ENCODE data around the gene PRKAG2.

Gene PRKAG2

DNA sequence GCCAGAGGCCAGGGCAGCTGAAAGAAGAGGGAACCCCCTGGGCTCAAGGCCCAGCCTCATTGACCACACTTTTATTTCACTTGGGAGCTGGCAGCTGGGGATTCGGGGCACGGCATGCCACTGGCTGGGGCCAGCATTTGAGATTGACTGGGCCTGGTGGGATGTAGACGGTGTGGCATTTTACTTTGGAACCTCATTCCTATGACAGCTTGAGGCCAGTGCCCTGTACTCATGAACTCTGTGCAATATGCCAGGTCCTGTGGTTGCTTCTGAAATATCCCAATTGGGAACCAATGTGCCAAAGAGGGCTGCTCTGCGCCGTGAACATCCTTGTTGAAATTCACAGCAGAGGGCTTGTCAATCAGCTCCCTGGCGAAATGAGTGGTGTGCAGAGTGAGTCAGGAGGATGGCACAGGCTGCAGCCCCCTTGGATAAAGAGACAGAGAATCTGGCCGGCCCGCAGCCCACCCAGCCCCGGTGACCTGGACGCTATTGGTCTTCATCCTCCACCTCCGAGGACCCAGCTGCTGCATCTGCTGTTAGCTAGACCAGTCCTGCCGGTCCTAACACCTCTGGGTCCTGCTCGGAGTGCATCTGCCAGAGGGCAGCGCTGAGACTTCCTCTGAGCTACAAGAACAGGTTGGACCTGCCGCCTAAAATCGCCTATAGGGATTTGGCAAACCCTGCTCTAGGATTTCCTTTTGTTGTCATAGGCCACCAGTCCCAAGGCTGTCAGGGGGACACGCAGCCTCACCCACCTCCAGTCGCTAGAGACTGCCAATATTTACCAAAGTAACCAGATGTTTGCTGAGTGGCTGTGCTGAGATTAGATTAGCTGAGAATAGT, 58.0 kb downstream of the PRKAG2 start:
- DNase-seq (ENCODE audit: low read depth, low spot score) = no peak

DNA sequence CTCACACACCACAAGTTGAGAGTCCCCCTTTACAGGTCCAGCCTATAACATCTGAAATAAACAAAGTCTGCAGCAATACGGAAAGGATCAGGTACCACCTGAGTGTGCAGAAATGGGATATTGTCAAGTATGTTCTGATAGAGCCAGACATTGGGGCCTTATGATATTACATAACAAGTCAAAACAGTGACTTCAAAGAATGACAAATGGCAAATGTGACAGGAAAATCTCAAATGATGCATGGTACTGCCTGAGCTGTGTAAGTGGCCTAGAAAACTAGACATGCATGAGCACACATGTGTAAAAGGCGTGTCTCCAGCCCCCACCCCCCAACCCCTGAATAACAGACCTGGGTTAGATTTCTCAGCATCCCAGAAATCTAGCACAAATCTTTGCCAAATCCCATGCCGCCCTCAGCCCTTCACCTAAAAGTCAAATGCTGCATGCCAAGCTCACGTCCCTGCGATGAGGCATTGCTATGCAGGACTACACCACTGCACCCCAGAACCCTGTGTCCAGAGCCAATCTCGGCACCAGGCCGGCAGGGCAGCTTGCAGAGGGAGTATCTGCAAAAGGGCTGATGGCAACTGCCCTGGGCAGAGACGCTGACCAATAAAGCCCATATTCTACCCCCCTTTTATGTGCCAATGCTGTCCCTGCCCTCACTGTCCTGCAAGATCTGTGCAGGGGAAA, 58.8 kb downstream of the PRKAG2 start:
- DNase-seq (ENCODE audit: low read depth, low spot score) = no peak

DNA sequence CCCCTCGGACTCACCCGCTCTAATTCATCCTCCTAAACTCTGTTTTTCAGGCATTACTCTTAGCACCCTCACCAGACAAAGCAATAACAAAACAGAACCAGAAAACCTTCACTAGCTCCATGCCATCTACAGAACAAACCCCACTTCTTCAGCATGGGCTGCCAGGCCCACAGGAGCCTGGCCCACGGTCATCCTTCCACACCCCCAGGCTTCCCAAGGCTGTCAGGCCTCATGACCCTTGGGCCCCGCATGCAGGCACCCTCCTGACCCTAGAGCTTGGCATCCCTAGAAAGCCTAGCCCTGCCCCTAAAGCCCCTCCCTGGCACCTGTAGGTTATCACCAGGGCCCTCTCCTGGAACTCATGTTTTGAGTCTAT, 59.6 kb downstream of the PRKAG2 start:
- DNase-seq (ENCODE audit: low read depth, low spot score) = no peak

DNA sequence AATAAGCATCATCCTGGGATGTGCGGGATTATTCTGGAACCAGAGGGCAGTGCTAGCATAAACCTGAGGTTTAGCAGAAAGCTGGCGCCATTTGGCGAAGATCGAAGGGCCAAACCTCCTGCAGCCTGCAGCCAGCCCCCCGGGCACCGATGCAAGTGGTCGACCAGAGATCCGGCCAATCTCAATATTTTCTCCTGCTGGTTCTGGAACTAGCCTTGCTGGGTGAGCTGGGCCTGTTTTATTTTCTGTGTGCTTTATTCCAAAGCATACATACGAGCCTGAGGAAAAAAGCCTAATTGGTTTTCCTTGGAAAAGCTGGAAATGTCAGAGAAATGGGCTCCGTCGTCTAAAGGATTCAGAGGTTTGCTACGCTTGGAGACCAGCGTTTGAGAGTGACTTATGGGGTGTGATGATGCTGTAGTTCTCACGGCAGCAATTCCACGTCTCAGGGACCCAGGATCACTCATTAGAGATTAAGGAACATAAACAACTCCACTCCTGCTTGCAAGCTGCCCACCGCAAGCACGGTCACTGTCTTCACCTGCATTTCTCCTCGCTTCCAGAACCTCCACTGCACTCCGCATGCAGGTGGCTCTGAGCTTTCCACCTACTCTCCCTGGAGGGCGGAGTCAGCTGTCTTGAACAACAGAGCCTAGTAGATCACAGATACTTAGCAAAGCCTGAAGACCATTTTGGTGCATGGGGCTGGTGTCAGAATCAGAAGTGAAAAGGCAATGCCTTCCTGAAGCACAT, 60.2 kb downstream of the PRKAG2 start:
- DNase-seq (ENCODE audit: low read depth, low spot score) = no peak

DNA sequence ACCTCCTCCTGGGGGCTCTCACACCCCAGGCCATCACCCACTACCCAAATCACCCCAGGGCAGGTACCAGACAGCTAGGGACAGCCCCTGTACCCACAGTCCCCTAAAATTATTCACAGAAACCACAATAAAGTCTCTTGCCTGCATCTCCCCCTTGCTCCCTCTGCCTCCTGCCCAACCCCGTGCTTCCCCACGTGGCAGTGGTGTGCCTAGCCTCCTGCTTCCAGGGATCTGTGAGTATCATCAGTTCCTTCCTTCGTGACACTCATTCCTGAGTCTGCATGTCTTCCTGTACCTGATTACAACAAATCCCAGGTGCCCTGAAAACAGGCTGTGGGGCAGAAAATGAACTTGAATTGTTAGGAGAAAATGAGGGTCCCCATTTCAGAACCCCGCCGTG, 61.5 kb downstream of the PRKAG2 start:
- DNase-seq (ENCODE audit: low read depth, low spot score) = no peak

DNA sequence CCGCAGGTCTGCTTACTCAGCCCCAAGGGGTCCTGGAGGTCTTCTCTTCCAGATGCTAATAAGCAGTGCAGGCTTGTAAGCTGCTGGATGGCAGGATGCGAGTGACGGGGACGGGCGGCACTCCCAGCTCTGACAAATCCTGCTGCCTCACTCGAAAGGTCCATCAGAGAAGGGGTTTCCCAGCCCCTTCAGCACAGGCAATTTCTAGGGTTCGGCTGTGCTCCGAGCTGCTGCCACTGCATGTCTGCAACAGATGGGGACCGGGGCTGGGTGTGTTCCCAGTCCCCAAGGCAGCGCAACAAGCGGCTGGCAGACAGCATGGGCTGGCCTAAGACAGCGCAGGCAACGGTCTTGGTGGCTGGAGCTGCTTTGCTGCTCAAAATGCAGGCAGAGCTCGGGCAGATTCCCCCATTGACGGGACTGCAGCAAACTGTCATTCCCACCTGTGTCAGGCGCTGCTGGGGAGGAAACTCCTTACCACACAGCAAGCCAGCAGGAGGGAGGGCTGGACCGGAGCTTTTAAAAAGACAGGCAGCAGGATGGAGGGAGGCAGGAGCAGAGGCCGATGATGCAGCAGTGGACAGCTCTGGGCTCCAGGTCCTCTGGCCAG, 62.4 kb downstream of the PRKAG2 start:
- no peak for DNase-seq (ENCODE audit: low read depth, low spot score)

DNA sequence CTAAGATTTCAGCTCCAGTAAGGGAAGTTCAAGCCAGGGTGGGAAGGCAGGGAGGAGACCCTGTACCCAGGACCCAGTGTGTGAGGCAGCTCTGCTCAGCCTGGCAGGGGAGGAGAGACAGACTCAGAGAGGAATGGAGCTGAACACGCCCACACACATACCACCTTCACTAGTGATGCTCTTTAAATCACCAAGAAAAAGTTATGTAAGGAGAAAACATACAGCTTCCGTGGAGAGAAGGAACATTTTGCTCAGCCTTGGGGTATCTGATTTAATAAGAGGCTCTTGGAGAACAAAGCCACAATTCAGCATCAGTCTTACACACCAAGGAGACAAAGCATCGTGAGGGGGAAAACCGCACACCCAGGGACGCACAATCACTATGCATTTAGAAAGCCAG, 62.9 kb downstream of the PRKAG2 start:
- DNase-seq (ENCODE audit: low read depth, low spot score) = no peak

DNA sequence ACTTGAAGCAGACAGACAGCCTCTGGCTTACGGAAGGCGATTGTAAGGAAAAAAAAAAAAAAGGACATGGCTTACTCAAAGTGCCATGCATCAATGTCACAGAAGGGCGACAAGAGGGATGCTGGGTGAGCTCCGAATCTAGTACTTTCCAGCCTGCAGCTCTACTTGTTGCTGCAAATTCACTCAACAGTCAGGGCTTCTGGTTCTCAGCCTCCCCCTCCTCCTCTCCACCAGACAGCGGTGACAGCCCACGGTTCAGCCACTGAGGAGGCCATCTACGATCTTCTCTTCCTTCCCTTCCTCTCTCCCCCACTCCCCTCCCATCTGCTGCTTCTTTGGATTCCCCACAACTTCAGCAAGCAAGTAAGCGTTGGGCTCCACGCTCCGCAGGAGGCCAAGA, 63.5 kb downstream of the PRKAG2 start:
- no peak for DNase-seq (ENCODE audit: low read depth, low spot score)

DNA sequence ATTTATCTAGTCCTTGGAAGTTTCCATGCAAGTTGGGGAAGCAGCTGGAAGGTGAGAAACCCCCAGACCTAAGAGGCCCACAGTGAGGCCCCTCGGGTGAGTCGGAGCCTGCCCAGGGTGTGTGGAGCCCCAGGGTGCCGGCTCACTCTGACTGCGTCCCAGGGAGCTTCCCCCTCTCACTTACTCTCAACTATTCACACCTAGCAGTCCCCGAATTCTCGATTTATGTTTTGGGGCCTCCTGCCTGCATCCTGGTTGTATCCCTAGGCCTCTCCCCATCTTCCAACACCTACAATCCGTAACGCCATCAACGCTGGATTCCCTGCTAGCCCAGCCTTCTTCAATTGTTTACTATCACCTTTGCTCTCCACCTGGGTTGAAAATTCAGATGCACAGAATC, 63.9 kb downstream of the PRKAG2 start:
- no peak for DNase-seq (ENCODE audit: low read depth, low spot score)

DNA sequence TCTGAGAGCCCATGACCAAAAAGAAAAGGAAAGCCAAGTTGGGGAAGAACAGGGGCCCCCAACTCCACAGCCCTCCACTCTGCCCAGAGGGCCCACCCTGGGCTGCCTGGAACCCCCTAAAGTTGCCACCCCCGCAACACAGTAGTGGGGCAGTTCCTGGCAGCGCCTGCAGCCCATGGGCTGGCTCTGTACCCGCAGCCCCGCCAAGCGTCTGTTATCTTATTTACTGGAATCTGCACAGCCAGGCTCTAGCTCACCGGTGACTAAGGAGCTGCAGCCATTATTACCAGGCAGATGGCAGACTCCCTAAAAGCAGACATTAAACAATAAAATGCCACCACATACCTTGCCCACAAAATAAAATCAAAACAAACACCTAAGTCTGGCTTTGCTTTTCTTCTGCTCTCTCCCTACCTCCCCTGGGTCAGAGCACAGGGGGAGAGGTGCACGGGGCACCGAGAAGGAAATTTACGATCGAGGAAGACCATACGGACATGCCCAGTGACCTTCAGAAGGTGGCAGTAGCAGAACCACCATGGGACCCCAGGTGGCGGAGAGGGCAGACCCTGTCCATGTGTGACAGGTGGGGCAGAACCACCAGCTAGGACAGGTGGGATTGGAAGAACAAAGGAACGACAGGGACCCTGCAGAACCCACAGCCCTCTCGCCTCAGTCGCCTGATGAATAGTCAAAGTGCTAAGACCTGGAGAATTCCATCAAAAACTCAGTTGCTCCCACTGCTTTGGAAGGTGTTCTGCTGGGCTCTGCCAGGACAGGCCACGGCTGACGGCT, 66.3 kb downstream of the PRKAG2 start:
- no peak for DNase-seq (ENCODE audit: low read depth, low spot score)

DNA sequence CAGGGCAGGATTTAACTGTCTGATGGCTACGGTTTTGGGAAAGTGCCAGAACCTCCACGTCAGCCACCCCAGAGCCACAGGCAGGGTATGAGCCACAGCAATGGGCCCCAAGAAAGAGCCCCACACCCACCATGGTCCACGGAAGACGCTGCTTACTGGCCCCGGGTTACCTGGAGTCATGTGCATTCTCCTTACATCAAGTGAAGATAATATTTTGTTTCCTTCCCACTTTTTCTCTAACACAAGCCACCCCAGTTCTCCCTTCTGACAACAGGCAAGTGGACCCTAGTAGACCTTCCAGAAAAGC, 67.1 kb downstream of the PRKAG2 start:
- DNase-seq (ENCODE audit: low read depth, low spot score) = no peak

DNA sequence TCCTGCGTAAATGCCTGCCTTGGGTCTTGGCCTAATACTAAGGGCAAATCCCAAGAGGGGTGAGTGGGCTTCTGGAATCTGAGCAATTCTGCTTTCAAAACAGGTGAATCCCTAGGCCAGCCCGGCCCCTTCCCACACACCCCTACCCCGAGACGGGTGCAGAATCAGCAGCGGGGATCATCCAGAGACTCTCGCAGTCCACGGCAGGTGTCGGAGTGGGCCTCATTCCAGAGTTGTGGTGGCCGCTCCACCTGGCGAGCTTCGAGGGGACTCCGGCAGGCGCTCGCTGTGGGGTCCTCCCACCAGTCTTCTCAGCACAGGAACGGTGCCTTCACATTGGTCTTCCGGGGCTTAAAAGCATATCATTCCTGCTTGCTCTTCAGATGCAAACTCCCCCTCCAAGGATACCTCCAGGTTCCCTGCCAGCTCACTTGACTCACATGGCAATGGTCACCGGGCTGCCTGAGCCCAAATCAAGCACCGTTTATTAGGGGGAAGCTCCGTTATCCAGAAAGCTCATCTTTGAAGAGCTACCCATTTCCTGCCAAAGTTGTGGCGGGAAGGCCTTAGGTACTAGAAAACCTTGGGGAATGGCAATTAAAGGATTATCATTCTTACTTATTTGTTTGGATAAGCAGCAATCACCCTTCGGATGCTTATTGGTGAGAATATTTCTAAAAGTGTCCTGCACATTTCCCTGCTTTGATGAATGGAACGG, 67.6 kb downstream of the PRKAG2 start:
- DNase-seq (ENCODE audit: low read depth, low spot score) = no peak

DNA sequence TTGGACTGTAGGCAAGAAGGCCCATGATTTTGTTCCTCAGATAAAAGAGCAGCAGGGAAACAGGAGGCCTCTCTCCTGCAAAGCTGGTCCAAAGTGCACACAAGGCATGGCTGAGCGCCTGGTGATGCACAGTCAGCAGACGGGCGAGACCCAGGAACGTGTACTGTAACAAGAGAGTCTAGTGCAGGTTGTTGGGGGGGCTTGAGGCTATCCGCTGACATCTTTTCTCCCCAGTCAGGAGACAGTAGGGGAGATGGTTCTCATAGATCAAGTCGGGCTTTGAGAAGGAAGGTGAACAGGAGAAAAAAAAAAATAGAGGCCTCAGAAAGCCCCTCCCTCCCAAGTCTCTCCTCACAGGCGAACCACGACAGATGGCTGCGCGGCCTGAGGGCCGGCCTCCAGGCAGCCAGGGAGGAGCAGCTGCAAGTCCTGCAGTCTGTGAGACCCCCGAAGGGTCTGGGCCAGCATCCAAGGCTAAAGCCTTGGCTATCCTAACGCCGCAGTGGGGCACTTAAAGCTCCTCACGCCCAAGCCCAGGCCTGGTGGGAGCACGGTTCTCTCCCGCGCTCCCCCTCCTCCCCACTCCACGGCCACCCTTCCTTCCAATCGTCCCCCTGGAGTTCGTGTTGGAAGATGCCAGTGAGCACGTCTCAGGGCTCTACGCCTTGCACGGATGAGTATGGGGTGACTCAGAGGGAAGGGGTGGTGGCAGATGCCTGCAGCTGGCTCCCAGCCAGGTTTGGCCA, 68.3 kb downstream of the PRKAG2 start:
- no peak for DNase-seq (ENCODE audit: low read depth, low spot score)

DNA sequence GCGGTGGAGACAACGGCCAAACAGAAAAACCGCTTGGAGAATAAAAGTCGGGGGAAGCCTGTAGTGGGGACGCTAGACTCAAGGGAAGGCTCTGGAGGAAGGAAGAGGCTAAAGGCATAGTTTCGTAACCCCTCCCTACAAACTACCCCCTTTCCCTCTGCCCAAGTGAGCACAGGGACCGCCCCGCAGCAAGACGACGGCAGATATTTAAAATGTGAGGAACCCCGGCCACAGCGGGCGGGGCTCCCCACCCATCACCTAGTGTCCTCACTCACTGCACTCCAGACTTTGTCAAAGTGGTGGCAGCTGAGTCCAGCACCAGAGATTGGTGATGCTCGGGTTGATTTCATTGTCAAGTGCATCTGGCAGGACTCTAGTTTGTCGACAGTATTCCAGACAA, 69.1 kb downstream of the PRKAG2 start:
- DNase-seq (ENCODE audit: low read depth, low spot score) = no peak

DNA sequence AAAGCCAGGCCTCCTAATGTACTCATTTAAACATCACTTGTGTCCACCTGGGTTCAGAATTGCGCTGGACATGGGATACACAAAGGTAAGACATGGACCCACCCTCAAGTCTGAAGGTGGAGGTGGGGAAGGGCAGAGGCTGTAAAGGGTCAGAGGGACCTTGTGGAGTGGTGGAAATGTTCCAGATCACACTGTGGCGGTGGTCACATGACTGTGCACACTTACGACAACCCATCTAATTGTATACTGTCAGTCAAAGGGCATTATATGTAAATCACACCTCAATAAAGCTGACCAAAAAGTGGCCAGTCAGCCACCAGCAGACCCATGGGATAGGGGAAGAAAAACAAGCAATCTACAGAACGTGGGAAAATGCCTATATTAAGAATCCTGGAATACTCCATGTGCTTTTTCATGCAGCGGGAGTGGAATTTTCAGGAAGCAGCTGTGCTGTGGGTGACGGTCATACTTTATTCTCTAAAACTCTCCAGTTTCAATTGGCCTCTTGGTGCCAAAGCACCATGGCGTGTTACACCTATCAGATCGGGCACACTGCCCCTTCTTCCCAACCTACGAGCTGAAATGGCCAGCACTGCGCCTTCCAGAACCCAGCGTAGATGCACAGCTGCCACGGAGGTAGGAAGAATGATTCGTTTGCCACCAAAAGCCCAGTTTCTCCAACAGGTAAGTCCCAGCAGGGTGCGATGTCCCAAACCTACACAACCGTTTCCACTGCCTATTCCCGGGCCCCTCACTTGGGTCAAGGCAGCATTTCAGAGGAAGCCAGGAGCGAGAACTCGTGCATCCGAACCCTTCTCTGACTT, 69.8 kb downstream of the PRKAG2 start:
- no peak for DNase-seq (ENCODE audit: low read depth, low spot score)

DNA sequence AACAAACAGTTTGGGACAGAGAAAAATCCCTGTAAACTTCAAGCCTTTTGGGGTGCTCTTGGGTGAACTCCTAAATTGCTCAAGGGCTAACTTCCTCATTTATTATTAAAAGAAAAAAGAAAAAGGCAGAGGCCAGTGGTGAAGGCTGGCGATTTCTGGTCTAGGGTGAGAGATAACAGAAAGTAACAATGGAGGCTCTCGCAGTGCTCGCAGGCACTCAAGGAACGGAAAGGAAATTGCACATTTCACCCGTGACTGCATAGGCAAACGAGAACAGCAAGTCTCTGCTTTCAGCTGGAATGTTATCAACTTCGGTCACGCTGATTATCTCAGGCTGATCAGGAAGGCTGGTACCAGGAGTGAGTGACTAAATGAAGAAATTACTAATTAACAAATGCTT, 70.7 kb downstream of the PRKAG2 start:
- DNase-seq (ENCODE audit: low read depth, low spot score) = no peak

DNA sequence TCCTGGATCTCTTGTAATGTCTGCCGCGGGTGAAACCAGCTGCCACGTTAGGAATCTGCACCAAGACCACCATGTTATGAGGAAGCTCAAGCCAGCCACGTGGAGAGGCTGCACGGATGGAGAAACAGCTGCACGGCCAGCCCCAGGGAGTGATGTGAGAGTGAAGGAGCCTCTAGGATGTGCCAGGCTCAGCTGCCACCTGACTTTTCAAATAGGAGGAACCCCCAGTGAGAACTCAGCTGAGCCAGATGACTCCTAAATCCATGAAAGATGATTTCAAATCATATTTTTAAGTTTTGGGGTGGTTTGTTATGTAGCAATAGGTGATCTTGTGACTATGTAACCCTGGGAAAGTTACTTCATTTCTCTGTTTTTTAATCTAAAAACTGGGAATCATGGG, 71.7 kb downstream of the PRKAG2 start:
- DNase-seq (ENCODE audit: low read depth, low spot score) = no peak

DNA sequence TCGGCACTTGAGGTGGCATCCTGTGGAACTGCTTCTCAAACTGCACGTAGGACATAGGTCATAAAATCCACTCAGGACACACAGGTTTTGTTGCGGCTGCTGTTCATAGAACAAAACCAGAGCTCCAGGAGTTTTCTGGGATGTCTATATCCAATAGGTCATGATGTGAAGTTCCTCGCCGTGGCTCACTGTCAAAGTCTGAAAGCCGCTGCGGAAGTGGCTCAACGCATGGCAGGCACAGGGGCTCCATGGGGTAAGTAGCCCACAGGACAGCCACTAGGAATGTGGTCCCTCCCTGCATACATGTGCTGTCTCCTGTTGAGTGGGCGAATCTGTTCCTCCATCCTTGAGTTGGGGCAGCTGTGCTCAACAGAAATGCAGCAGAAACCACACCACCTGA, 72.2 kb downstream of the PRKAG2 start:
- no peak for DNase-seq (ENCODE audit: low read depth, low spot score)

DNA sequence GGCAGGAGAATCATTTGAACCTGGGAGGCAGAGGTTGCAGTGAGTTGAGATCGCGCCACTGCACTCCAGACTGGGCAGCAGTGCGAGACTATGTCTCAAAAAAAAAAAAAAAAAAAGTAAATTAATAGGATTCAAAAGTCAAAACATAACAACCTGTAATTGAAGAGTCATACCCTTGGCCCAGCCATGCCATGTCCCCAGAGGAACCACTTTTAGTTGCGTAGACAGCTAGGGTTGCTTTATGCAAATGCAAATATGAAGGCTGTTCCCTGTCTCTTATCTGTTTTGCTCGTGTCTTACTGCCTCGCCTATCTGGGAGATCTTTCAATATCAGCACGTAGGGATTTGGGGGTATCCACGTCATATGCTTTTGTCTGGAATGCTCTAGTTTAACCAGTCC, 73.1 kb downstream of the PRKAG2 start:
- DNase-seq (ENCODE audit: low read depth, low spot score) = no peak
